Measurements from ENCODE around the gene FGF21.

Gene FGF21

GRCh38 chr19:48806818-48807589, 51.7 kb downstream of the FGF21 start:
- no peak overlapping the region for H3K4me3 ChIP-seq (ENCODE audit: low read depth, low read length)
- TF ChIP-seq POLR2A (IDR thresholded peaks at IDR 0.05; ENCODE audit: extremely low read depth, insufficient read length) (no peak), MYC (IDR thresholded peaks at IDR 0.05; ENCODE audit: low read depth, low read length) (no peak; the same call in 1 of the 2 replicates), MAX (IDR thresholded peaks at IDR 0.05; ENCODE audit: low read depth, low read length) (no peak)
- TF ChIP-seq, protein P1, sequence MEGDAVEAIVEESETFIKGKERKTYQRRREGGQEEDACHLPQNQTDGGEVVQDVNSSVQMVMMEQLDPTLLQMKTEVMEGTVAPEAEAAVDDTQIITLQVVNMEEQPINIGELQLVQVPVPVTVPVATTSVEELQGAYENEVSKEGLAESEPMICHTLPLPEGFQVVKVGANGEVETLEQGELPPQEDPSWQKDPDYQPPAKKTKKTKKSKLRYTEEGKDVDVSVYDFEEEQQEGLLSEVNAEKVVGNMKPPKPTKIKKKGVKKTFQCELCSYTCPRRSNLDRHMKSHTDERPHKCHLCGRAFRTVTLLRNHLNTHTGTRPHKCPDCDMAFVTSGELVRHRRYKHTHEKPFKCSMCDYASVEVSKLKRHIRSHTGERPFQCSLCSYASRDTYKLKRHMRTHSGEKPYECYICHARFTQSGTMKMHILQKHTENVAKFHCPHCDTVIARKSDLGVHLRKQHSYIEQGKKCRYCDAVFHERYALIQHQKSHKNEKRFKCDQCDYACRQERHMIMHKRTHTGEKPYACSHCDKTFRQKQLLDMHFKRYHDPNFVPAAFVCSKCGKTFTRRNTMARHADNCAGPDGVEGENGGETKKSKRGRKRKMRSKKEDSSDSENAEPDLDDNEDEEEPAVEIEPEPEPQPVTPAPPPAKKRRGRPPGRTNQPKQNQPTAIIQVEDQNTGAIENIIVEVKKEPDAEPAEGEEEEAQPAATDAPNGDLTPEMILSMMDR (IDR thresholded peaks at IDR 0.05; ENCODE audit: low read depth, low read length): no peak
- peak; percentile 63 for DNase-seq (ENCODE audit: low read depth)

DNA sequence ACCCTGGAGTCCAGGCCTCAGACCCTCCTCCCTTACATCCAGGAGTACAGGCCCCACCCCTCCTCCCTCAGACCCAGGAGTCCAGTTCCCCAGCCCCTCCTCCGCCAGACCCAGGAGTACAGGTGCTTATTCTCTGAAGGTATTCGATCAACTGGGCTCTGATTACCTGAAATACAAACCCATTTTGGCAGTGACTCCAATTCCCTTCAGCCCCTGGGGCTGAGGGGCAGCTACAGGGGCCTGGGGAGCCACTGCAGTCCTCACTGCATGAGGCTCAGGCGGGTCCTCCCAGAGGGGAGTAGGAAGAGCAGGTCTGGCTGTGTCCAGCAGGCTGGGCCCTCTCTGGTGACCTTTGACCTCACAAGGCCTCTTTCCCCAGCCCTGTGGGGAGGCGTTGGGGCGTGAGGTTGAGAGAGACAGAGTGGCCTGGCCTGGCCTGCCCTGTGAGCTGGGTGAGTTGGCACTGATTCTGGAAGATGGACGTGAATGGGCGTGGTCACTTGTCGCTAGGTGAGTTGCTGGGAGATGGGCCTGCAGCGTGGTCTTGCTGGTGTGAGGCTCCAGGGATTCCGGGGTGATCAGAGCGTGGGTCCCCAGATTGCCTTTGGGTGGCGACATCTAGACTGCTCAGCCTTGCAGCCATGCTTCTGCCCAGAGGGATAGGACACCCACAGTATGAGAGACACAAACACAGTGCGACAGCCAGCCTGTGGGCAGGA, 52.4 kb downstream of the FGF21 start:
- peak; percentile 41 for DNase-seq (ENCODE audit: low read depth)
- H3K4me3 ChIP-seq (ENCODE audit: low read depth, low read length): no peak overlapping the region

More for the DNA sequence above, 52.4 kb downstream of the FGF21 start:
- TF ChIP-seq MYC (IDR thresholded peaks at IDR 0.05; ENCODE audit: low read depth, low read length) (no peak), MAX (IDR thresholded peaks at IDR 0.05; ENCODE audit: low read depth, low read length) (no peak), POLR2A (IDR thresholded peaks at IDR 0.05; ENCODE audit: extremely low read depth, insufficient read length) (no peak)
- TF ChIP-seq, protein P1 (IDR thresholded peaks at IDR 0.05; ENCODE audit: low read depth, low read length): no peak
